GM21381 (cell line): ENCODE data around the gene DPP6.

Experiments used
- ATAC-seq: cut with Tn5 transposase; IDR thresholded peaks from one replicate; pipeline ENCODE4 v1.9.1; 2021; ENCODE audit warnings: mild to moderate bottlenecking, moderate library complexity; ENCODE audit not compliant: unreplicated experiment

DPP6 gene

GRCh38 chr7:154512121-154512833 is 460.1 kb downstream of the DPP6 start:
- ATAC-seq, result no peak

- ATAC-seq, result no peak
Observed at GRCh38 chr7:154517768-154518167, 465.6 kb downstream of the DPP6 start.

GRCh38 chr7:154519229-154519628 is 467.0 kb downstream of the DPP6 start:
- ATAC-seq, result no peak

GRCh38 chr7:154530136-154530535 is 477.9 kb downstream of the DPP6 start:
- no peak for ATAC-seq

- no peak for ATAC-seq
Observed at GRCh38 chr7:154532771-154533170, 480.6 kb downstream of the DPP6 start.

GRCh38 chr7:154540596-154540995 is 488.4 kb downstream of the DPP6 start:
- ATAC-seq, result no peak

- ATAC-seq, result no peak
Observed at GRCh38 chr7:154541606-154542005, 489.4 kb downstream of the DPP6 start.

- no peak for ATAC-seq
Observed at GRCh38 chr7:154546946-154547587, 494.9 kb downstream of the DPP6 start.

GRCh38 chr7:154553711-154554265 is 501.6 kb downstream of the DPP6 start:
- ATAC-seq, result no peak

- ATAC-seq, result no peak
Observed at GRCh38 chr7:154559454-154559853, 507.3 kb downstream of the DPP6 start.

GRCh38 chr7:154564676-154565075 is 512.5 kb downstream of the DPP6 start:
- ATAC-seq, result no peak

- no peak for ATAC-seq
Observed at GRCh38 chr7:154566877-154567276, 514.7 kb downstream of the DPP6 start.

GRCh38 chr7:154568346-154568745 is 516.1 kb downstream of the DPP6 start:
- ATAC-seq, result no peak

GRCh38 chr7:154569916-154570315 is 517.7 kb downstream of the DPP6 start:
- ATAC-seq, result no peak

- ATAC-seq, result no peak
Observed at GRCh38 chr7:154571772-154572171, 519.6 kb downstream of the DPP6 start.

GRCh38 chr7:154574235-154574634 is 522.0 kb downstream of the DPP6 start:
- ATAC-seq, result no peak

- ATAC-seq, result no peak
Observed at GRCh38 chr7:154575497-154575896, 523.3 kb downstream of the DPP6 start.

GRCh38 chr7:154576604-154577003 is 524.4 kb downstream of the DPP6 start:
- ATAC-seq, result no peak

- ATAC-seq, result no peak
Observed at GRCh38 chr7:154577141-154577873, 525.1 kb downstream of the DPP6 start.

- ATAC-seq, result no peak
Observed at GRCh38 chr7:154578336-154578735, 526.1 kb downstream of the DPP6 start.

- no peak for ATAC-seq
Observed at GRCh38 chr7:154579711-154580110, 527.5 kb downstream of the DPP6 start.
